Activated T-cell treated with anti-CD3 and anti-CD28 coated beads for 4 hours (primary cell): ENCODE measurements around the gene OR52N1.

Experiments
- DNase-seq: peaks from one replicate; pipeline ENCODE4 v3.0.0-alpha.2; 2020

Gene OR52N1

GRCh38 chr11:5791165-5791564 lies at the start of gene OR52N1:
Gene OR52N1 (minus strand): TSS chr11:5791265. CDS start chr11:5788816, 2,449 bp downstream.
- DNase-seq = no peak

- no peak for DNase-seq
Measured at GRCh38 chr11:5837695-5838094, 46.6 kb upstream of the OR52N1 start.

- no peak for DNase-seq
Measured at GRCh38 chr11:5833446-5833845, 42.4 kb upstream of the OR52N1 start.

GRCh38 chr11:5831196-5831829 lies 40.2 kb upstream of the OR52N1 start:
- DNase-seq = no peak

- no peak for DNase-seq
Measured at GRCh38 chr11:5818245-5818886, 27.3 kb upstream of the OR52N1 start.

GRCh38 chr11:5815534-5815933 lies 24.5 kb upstream of the OR52N1 start:
- DNase-seq = no peak

GRCh38 chr11:5809905-5810795 lies 19.1 kb upstream of the OR52N1 start:
- no peak for DNase-seq

GRCh38 chr11:5809122-5809519 lies 18.1 kb upstream of the OR52N1 start:
- DNase-seq = no peak

GRCh38 chr11:5808500-5809121 lies 17.5 kb upstream of the OR52N1 start, which contains the start of gene OR52N2:
Gene OR52N2 (plus strand): TSS chr11:5808924. CDS start chr11:5820336, 11,412 bp downstream.
- peak; percentile 62 for DNase-seq

- DNase-seq = no peak
Measured at GRCh38 chr11:5807580-5807979, 16.5 kb upstream of the OR52N1 start.

GRCh38 chr11:5803982-5804381 lies 12.9 kb upstream of the OR52N1 start:
- DNase-seq = no peak

GRCh38 chr11:5796541-5796940 lies 5.5 kb upstream of the OR52N1 start:
- DNase-seq = no peak

GRCh38 chr11:5783255-5783654 lies 7.8 kb downstream of the OR52N1 start, which contains the start of gene OR52N5:
Gene OR52N5 (minus strand): TSS chr11:5783355. CDS start chr11:5778634, 4,721 bp downstream.
- no peak for DNase-seq

- no peak for DNase-seq
Measured at GRCh38 chr11:5767056-5767455, 24.0 kb downstream of the OR52N1 start.

- no peak for DNase-seq
Measured at GRCh38 chr11:5753943-5754342, 37.1 kb downstream of the OR52N1 start, which contains the start of gene OR52N4. Gene OR52N4 (plus strand): TSS chr11:5754243. CDS start chr11:5754741, 498 bp downstream.

GRCh38 chr11:5749836-5750235 lies 41.2 kb downstream of the OR52N1 start:
- no peak for DNase-seq

- no peak for DNase-seq
Measured at GRCh38 chr11:5746614-5747013, 44.5 kb downstream of the OR52N1 start.

GRCh38 chr11:5738431-5738830 lies 52.6 kb downstream of the OR52N1 start:
- no peak for DNase-seq

GRCh38 chr11:5737670-5738392 lies 53.2 kb downstream of the OR52N1 start:
- DNase-seq = no peak

GRCh38 chr11:5737091-5737490 lies 54.0 kb downstream of the OR52N1 start:
- DNase-seq = no peak
